Keratinocyte (primary cell): ENCODE data around the gene RCCD1. TPM values are rescaled to one million over a fixed set of nuclear protein-coding genes. Genes with fewer than 3 reads are reported as not detected.

ENCODE experiments used
- DNase-seq: peaks from one replicate; pipeline ENCODE4 v3.0.0-alpha.2; 2011; ENCODE audit warnings: low read depth, missing footprints, low spot score
- FAIRE-seq: peaks from 2 replicates; lab custom pipeline; 2011; peaks lifted over from hg19 to GRCh38; lab: Jason Lieb, UNC
- H2AFZ ChIP-seq: 2 replicates; pipeline ENCODE4 v1.6.0; 2012; ENCODE audit warnings: low read length, control low read depth, inconsistent platforms; ENCODE audit not compliant: control insufficient read depth
- H3K27ac ChIP-seq: 2 replicates; pipeline ENCODE4 v1.5.1; 2011; ENCODE audit warnings: low read length; ENCODE audit not compliant: control insufficient read depth, insufficient read depth
- H3K27me3 ChIP-seq: 3 replicates; pipeline ENCODE4 v1.6.0; 2011; ENCODE audit warnings: low read length; ENCODE audit not compliant: control insufficient read depth, insufficient read depth; ENCODE audit errors: extremely low read depth
- H3K36me3 ChIP-seq, 2 experiments: 2 replicates in 1 of 2; 3 replicates in 1 of 2; pipeline ENCODE4 v1.5.1; 2011; ENCODE audit warnings: low read length in 2 of 2, mild to moderate bottlenecking in 1 of 2; ENCODE audit not compliant: control insufficient read depth in 2 of 2, insufficient read depth in 2 of 2; ENCODE audit errors: extremely low read depth in 1 of 2
- H3K4me1 ChIP-seq: 3 replicates; pipeline ENCODE4 v1.5.1; 2011; ENCODE audit warnings: low read length; ENCODE audit not compliant: control insufficient read depth, insufficient read depth; ENCODE audit errors: extremely low read depth
- H3K4me2 ChIP-seq: 3 replicates; pipeline ENCODE4 v1.6.0; 2011; ENCODE audit warnings: low read depth, low read length; ENCODE audit not compliant: control insufficient read depth, insufficient read depth; ENCODE audit errors: extremely low read depth
- H3K4me3 ChIP-seq, 3 experiments: fragments of 200-600 bp in 1 of 3; sonication (generic) in 1 of 3; 2 replicates in 2 of 3; 3 replicates in 1 of 3; pipeline ENCODE4 v1.5.1; 2011 to 2016; ENCODE audit warnings: low read length in 3 of 3, mild to moderate bottlenecking in 3 of 3, control low read depth in 2 of 3, inconsistent platforms in 1 of 3, low read depth in 1 of 3, mixed read lengths in 1 of 3, mixed run types in 1 of 3, moderate library complexity in 1 of 3; ENCODE audit not compliant: control insufficient read depth in 2 of 3, insufficient read depth in 2 of 3; ENCODE audit errors: extremely low read depth in 1 of 3
- H3K79me2 ChIP-seq: 2 replicates; pipeline ENCODE4 v1.6.0; 2012; ENCODE audit warnings: low read length; ENCODE audit not compliant: control insufficient read depth, insufficient read depth
- H3K9ac ChIP-seq: 3 replicates; pipeline ENCODE4 v1.6.0; 2011; ENCODE audit warnings: low read length; ENCODE audit not compliant: control insufficient read depth, insufficient read depth; ENCODE audit errors: extremely low read depth
- H3K9me1 ChIP-seq: 3 replicates; pipeline ENCODE4 v1.6.0; 2011; ENCODE audit warnings: low read length; ENCODE audit not compliant: control insufficient read depth, insufficient read depth; ENCODE audit errors: extremely low read depth
- H3K9me3 ChIP-seq: 2 replicates; pipeline ENCODE4 v1.5.1; 2012; ENCODE audit warnings: low read depth, low read length; ENCODE audit not compliant: control insufficient read depth
- H4K20me1 ChIP-seq: 3 replicates; pipeline ENCODE4 v1.6.0; 2011; ENCODE audit warnings: low read length; ENCODE audit not compliant: control insufficient read depth, insufficient read depth; ENCODE audit errors: extremely low read depth
- EZH2 ChIP-seq: IDR thresholded peaks from one replicate; pipeline ENCODE4 v1.6.1; 2012; ENCODE audit warnings: inconsistent platforms, mild to moderate bottlenecking, low read length, moderate library complexity
- dilution Hi-C: fragments of 300-500 bp; cut with MboI; formaldehyde crosslinking; loops from one replicate; pipeline ENCODE4 v1.7.0; 2020; ENCODE audit warnings: low sequenced_read_pairs; ENCODE audit not compliant: extremely low pct_ligation_motif_present
- polyA plus RNA-seq, 5 experiments: library from polyadenylated mRNA; depleted of rRNA in 3 of 5; stranded (reverse) in 3 of 5; stranded (forward) in 1 of 5; unstranded in 1 of 5; fragments of >200 nt; gene quantifications; 1 replicate in 1 of 5; 2 replicates in 3 of 5; 3 replicates in 1 of 5; pipeline versions ENCODE4 v1.2.1 to v1.2.3, GENCODE V29; 2011 to 2012; ENCODE audit warnings: missing spikeins in 2 of 5, low read depth in 1 of 5, low replicate concordance in 1 of 5
- TF ChIP-seq, protein P1 (sequence below), 3 experiments: IDR thresholded peaks in 1 of 3; conservative IDR thresholded peaks in 1 of 3; optimal IDR thresholded peaks in 1 of 3; 2 replicates in 2 of 3; 3 replicates in 1 of 3; pipeline versions ENCODE3 to v1.5.1; 2011; ENCODE audit warnings: low read length in 3 of 3, mild to moderate bottlenecking in 3 of 3, moderate library complexity in 2 of 3, control low read depth in 1 of 3, inconsistent platforms in 1 of 3; ENCODE audit not compliant: insufficient read depth in 2 of 3; ENCODE audit errors: extremely low read depth in 1 of 3

Gene RCCD1
- polyA plus RNA-seq, 1 donor (not counting 4 experiments of a cell fraction or from before 2014, with no cell fraction given), result 7.8 TPM

DNA sequence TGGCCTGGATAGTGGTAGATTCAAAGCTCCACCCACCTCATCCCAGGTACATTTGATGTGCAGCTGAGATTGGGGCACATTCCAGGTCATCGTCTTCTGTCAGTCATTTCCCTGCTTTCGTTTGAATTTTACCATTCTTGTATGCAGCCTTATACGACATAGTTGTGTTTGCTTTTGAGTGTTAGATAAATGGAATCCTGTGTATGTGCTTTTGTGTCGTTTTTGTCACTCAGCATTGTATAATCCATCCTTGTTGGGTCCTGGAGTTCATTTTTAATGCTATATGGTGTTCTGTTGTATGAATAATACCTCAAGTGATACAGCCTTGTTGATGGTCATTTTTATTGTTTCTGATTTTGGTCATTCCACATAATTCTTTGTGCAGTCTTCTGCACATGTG is 7.3 kb downstream of the RCCD1 start:
- TF ChIP-seq, protein P1, sequence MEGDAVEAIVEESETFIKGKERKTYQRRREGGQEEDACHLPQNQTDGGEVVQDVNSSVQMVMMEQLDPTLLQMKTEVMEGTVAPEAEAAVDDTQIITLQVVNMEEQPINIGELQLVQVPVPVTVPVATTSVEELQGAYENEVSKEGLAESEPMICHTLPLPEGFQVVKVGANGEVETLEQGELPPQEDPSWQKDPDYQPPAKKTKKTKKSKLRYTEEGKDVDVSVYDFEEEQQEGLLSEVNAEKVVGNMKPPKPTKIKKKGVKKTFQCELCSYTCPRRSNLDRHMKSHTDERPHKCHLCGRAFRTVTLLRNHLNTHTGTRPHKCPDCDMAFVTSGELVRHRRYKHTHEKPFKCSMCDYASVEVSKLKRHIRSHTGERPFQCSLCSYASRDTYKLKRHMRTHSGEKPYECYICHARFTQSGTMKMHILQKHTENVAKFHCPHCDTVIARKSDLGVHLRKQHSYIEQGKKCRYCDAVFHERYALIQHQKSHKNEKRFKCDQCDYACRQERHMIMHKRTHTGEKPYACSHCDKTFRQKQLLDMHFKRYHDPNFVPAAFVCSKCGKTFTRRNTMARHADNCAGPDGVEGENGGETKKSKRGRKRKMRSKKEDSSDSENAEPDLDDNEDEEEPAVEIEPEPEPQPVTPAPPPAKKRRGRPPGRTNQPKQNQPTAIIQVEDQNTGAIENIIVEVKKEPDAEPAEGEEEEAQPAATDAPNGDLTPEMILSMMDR (optimal IDR thresholded peaks at IDR 0.05 in 1 of 3, IDR thresholded peaks at IDR 0.05 in 1 of 3, conservative IDR thresholded peaks at IDR 0.05 in 1 of 3; ENCODE audit: extremely low read depth in 1 of 3, insufficient read depth in 2 of 3, low read length in 3 of 3), result no peak
- no peak for TF ChIP-seq EZH2
- H3K9me3 ChIP-seq, result no peaks in the 10 kb centered on the region
- H3K9me1 ChIP-seq, result no peaks in the 10 kb centered on the region
- H3K36me3 ChIP-seq, result peaks cover 8 to 23% of the 10 kb centered on the region in 2 experiments
- H3K4me3 ChIP-seq, result no peak overlapping the region
- H3K9ac ChIP-seq, result no peak overlapping the region
- no peaks in the 10 kb centered on the region for H3K27me3 ChIP-seq
- FAIRE-seq, result no peak
- H3K79me2 ChIP-seq, result no peaks in the 10 kb centered on the region
- dilution Hi-C loops, result no loop called here
- no peak overlapping the region for H3K4me2 ChIP-seq
- DNase-seq, result no peak
- peaks cover 8% of the 10 kb centered on the region for H3K4me1 ChIP-seq
- no peak overlapping the region for H2AFZ ChIP-seq
- H3K27ac ChIP-seq, result no peak overlapping the region
- no peaks in the 10 kb centered on the region for H4K20me1 ChIP-seq

DNA sequence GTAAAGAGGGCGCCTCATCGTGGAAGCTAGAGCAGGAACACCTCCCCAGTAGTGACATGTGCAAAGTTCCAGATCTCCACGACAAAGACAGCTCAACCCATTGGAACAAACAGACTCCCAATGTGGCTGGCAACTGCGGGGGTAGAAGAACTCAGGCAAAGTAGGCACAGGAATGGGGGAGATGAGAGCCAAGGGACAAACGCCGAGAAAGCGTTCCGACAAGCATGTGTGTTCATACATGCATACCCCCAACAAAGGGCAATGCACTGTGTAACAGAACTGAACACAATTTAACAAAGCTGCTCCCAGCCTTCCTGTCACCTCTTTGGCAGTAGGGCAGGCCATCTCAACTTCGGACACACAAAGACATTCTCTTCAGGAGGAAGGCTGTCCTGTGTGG is 11.6 kb downstream of the RCCD1 start:
- Histone ChIP-seq H4K20me1 (peaks cover 3% of the 10 kb centered on the region), H3K4me1 (peaks cover 16% of the 10 kb centered on the region), H3K9me3 (no peaks in the 10 kb centered on the region), H3K4me2 (no peak overlapping the region), H3K27me3 (no peaks in the 10 kb centered on the region), H3K9ac (no peak overlapping the region), H3K9me1 (no peaks in the 10 kb centered on the region), H3K4me3 (no peak overlapping the region), H3K79me2 (no peaks in the 10 kb centered on the region), H3K27ac (no peak overlapping the region), H3K36me3 (peaks cover 4 to 37% of the 10 kb centered on the region in 2 experiments), H2AFZ (no peak overlapping the region)
- TF ChIP-seq, protein P1 (optimal IDR thresholded peaks at IDR 0.05 in 1 of 3, IDR thresholded peaks at IDR 0.05 in 1 of 3, conservative IDR thresholded peaks at IDR 0.05 in 1 of 3; ENCODE audit: extremely low read depth in 1 of 3, insufficient read depth in 2 of 3, low read length in 3 of 3), result peak in 1 of 3 experiments; percentile 5
- no peak for TF ChIP-seq EZH2
- FAIRE-seq (no peak), DNase-seq (no peak)
- dilution Hi-C loops, result no loop called here
